Retina (tissue), 1 donor: ENCODE results near the gene DNAJC1.
A peak's percentile ranks its signal among the peaks of the same experiment; 100 is the strongest.
"Not testable (repeated sequence)": the region's sequence is repeated elsewhere in the genome, so short reads cannot be mapped to it uniquely, and the experiment has no call there.

Experiments
- DNase-seq: peaks from one replicate; pipeline ENCODE4 v3.0.0-alpha.2; 2016

DNAJC1 gene

DNA sequence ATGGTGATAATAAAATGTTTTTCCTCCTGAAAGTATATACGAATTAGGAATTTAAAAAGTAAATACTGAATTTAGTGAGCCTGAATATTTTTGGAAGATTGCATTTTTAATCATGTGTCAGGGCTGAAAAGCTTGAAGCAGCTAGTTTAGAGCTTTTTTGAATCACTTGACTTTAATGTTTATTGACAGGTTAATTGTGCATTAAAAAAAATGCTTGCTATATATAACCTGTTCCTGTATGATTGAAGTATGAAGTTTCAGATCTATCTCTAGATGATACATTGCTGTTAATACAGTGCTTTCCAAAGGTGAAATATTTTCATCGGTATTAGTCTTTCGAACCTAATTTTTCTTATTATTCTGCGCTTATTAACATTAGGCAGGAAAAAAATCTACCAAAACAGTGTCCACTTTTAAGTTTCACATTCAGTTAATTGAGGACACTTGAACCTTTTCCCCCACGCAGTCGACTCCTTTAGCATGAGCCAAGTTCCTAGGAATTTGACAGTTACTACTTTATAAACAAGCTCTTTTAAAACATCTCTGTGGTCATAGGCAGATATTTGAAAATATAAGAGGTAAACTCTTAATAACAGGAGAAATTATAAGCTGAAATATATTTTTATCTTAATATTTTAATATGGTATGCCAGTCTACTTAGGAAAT lies 282.4 kb downstream of the DNAJC1 start:
- peak; percentile 61 for DNase-seq

DNA sequence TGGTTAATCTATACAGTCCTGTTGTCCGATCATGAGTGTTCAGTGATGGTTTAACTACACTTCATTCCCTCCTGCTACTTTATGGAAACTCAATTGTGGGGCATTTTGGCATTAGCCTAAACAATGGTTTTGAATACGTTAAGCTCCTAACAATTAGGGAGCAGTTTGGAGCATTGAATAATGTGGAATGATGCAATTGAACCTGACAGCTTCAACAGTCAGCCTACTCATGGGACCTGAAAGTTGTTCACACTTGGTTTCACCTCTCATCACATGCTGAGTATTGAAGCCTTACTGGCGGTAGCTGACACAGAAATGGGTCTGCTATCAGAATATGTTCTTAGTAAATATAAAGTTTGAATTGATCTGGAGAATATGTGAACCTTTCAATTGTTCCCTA lies 283.4 kb downstream of the DNAJC1 start:
- DNase-seq = peak; percentile 84

DNA sequence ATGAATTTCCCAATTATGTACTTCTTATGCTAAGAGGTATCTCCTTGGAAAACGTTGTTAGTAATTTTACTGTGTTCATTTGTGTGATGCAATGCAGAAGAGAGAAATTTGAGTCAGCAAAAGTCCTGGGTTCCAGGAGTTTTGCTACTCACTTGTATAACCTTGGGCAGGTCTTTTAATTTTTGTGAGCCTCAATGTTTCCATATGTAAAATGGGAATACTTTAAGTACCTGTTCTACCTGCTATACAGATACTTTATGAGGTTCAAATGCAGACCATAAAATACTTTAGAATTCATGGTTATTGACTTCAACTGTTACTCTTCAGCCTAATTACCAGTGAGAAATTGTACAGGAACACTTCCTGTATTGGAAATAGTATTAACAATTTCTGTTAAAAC lies 284.0 kb downstream of the DNAJC1 start:
- DNase-seq = no peak

GRCh38 chr10:21717437-21718054 lies 286.0 kb downstream of the DNAJC1 start:
- not testable (repeated sequence) for DNase-seq

- no peak for DNase-seq
Observed at GRCh38 chr10:21715531-21716195, 287.9 kb downstream of the DNAJC1 start.

GRCh38 chr10:21712975-21713374 lies 290.6 kb downstream of the DNAJC1 start:
- no peak for DNase-seq

- DNase-seq = no peak
Observed at GRCh38 chr10:21707498-21707897, 296.0 kb downstream of the DNAJC1 start.
